ENCODE results near the gene NEURL3.
A peak's percentile ranks its signal among the peaks of the same experiment; 100 is the strongest.

NEURL3 gene

DNA sequence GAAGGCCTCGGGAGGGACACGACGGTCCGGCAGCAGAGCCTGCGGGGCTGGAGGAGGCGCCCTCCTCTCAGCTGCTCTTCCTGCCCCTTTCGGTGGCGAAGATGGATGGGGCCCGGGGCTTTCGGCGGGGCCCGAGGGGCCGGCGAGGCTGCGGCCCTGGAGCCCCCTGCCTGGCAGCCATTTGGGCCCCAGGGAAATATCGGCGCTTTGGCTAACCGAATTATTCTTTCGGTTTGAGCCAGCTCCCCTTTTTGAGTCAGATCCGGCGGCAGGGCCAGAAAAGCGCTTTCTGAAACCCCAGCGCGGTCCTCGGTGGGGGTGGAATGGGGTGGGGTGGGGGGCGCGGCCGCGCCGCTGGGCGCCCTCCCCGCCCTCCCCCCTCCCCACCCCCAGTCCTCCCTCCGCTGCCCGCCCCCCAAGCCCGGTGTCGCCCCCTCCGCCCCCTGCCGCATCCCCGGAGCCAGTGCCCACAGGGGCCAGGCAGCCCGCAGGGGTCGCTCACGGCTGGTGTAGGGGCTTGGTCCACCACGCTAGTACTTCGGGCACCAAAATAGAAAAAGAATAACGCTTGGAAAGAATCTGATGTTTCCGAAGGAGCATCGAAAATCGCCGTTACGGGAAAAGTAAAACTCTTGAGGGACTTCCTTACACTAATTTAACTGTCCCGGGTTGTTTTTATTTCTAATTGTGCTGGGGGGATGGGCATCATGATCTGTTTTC, 22.3 kb upstream of the NEURL3 start:
- peak in 1 of 2 experiments; percentile 68 for DNase-seq (ENCODE audit: low read depth in 2 of 2)

DNA sequence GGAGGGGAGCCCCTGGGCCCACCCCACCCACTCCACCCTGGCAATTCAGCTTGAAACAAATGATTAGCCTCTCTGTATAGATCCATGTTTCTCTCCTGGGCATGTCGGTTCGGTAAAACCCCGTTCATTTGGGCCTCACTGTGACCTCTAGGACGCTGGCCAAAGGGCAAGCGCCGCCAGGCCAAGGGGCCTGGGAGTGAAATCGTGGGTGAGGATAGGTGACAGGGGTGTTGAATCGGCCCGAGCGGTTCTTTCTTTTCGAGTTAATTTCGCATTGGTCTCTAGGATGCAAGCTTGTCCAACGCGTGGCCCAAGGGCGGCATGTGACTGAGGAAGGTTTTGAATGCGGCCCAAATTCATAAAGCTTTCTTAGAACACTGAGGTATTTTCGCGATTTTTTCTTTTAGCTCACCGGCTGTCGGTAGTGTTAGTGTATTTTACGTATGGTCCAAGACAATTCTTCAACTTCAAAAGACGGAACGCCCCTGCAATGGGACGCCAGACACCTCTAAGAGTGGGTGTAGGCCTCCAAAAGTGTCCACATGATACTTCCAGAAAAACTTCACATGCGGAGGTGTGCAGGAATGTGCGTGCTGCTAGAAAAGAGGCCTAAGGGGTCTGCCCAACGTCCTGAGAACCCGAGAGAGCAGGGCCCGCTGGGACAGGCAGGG, 21.6 kb upstream of the NEURL3 start:
- no peak for DNase-seq (ENCODE audit: low read depth in 2 of 2)

DNA sequence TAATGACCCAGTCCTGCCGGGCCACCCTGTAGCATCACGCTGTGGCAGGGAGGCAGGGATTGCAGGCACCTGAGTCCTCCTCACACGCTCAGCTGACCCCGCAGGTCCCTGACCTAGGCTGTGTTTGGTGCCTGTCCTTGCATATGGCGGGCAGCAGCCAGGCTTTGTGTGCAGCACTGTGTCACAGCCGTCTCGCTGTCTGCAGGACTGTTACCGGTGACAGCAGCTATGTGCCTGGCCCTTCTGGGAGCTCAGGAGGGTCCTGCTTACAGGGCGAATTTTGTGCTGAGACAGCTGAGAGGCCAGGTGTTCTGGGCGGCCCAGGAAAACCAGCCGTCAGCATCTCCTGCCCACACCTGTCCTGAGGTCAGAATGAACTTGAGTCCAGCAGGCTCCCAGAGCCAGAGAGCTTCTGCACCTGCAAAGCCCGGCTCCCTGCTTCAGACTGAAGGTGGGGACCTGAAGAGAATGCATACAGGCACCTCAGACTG, 21.0 kb upstream of the NEURL3 start:
- DNase-seq (ENCODE audit: low read depth in 2 of 2), result no peak

DNA sequence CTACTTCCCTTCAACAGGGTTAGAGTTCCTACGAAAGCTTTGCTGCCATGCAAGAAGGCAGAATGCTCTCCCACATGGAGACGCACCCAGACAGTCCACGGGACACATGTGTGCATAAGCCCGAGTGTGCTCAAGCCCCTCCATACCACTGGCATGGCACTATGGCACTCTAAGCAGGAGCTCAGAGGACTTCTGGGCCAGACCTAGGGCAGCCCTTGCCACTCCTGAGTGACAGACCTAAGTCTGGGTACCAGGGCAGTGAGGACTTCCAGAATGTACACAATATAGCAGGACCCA, 20.0 kb upstream of the NEURL3 start:
- no peak for DNase-seq (ENCODE audit: low read depth in 2 of 2)

DNA sequence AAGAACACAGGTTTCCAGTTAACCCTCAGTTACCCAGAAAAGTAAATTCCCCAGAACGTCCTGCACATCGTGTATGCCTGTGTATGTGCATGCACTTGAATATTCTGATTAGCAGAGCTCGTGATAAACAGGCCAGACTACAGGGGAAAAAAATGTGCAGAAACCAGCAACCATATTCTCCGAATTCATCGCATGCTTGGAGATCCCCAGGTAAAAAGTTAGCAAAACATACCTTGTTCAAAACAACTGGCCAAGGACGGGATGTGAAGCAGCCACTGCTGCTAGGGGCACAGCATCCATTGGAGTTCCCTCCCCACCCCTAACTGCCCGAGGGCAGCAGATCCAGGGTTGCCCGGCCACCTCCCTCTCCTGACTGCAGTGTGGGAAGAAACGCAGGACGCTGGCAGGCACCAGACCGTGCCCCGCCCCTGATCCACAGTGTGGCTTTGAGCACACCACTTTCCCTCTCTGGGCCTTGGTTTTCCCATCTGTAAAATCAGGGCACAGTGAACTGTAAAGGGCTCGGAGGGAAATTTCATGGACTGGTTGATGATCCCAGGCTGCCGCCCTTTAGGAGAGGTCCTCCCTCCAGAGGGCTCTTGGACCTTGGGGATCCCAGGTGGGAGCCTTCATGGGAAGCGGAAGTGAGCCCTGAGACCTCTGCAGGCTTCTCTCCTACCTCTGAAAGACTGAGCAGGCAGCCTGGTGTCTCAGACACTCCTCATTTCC, 19.5 kb upstream of the NEURL3 start:
- no peak for DNase-seq (ENCODE audit: low read depth in 2 of 2)

DNA sequence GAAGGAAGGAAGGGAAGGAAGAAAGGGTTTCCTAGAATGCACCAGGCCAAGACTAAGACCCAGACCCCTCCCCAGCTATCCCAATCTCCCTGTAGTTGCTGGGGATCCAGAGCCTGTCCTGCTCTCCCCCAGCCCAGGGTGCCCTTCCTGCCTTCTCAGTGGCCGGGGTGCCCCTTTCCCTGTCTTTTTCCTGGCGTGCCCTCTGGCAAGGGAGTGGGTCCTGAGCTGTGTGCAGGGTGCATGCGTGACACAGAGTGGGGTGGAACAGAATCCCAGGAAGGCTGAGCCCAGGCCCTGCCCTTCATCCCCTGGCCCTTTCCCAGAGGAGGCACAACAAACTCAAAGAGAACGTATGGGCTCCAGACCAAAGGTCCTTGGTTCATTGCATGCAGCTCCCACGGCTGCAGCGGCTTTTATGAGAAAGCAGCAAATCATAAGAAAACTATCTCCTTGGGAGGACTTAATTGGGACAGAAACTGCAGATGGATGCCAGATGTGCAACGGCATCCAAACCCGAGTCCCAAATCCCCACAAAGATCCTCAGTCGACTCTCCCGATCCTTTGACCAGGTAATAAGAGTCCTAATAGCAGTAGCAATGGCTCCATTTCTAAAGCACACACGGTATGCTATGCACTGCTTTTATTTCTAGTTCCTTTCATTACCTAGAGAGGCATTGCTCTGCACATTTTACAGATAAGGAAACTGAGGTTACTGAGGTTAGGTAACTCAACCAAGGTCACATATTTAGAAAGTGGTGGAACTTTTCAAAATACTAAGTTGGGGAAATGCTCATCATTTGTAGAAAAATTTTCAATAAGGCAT, 18.7 kb upstream of the NEURL3 start:
- no peak for DNase-seq (ENCODE audit: low read depth in 2 of 2)

DNA sequence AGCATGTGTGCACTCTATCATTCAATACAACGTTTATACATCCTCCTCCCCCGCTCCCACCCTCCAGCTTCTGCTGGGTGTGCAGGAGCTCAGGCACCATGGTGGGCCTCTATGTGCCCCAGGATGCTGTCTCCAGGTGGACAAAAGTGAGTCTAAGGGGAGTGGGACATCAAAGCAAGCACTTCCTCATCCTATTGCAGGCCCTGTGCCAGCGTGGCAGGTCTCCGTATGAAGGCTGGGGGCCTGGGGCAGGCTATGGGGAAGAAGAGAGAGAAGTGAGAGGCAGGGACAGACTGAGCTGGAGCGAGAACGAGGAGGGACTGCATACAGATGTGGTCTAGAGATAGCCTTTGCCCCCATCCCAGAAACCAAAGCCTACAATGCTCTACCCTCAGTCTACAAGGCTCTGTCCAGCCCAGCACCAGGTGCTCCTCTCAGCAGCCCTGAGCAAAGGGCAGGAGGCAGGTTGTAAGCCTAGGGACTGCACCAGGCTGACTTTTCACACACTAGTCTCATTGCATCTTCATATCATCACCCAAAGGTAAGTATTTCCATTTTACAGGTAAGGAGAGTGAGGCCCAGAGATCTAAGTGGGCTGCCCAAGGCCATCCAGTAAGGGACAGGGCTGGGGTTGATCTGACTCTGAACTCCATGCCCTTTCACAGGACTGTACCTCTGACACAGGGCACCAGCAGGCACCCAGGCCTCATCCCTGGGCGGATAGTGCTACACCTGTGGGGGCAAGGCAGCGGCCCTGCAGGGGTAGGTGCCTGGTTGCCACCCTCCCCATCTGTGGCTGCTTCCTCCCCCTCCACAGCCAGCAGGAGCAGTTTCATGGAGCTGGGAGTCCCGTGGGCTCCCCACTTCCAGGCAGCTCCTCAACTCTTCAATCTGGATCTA, 17.4 kb upstream of the NEURL3 start:
- DNase-seq (ENCODE audit: low read depth in 2 of 2), result no peak

GRCh38 chr2:96521219-96521618, 16.1 kb upstream of the NEURL3 start:
- DNase-seq (ENCODE audit: low read depth in 2 of 2), result no peak

GRCh38 chr2:96520697-96521096, 15.5 kb upstream of the NEURL3 start:
- DNase-seq (ENCODE audit: low read depth in 2 of 2), result no peak

DNA sequence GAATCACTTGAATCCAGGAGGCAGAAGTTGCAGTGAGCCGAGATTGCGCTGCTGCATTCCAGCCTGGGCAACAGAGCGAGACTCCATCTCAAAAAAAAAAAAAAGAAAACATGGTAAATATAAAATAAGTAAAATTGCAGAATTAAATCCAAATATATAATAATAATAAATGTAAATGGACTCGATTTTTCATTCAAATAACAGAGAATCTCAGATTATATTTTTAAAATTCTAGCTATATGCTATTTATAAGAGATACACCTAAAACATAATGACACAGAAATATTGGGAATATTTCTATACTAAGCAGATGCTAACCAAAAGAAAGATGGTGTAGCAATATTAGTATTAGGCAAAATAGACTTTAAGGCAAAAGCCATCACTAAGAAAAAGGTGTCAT, 15.1 kb upstream of the NEURL3 start:
- no peak for DNase-seq (ENCODE audit: low read depth in 2 of 2)

GRCh38 chr2:96517079-96517478, 11.9 kb upstream of the NEURL3 start:
- DNase-seq (ENCODE audit: low read depth in 2 of 2), result no peak

GRCh38 chr2:96514521-96514920, 9.4 kb upstream of the NEURL3 start:
- no peak for DNase-seq (ENCODE audit: low read depth in 2 of 2)

DNA sequence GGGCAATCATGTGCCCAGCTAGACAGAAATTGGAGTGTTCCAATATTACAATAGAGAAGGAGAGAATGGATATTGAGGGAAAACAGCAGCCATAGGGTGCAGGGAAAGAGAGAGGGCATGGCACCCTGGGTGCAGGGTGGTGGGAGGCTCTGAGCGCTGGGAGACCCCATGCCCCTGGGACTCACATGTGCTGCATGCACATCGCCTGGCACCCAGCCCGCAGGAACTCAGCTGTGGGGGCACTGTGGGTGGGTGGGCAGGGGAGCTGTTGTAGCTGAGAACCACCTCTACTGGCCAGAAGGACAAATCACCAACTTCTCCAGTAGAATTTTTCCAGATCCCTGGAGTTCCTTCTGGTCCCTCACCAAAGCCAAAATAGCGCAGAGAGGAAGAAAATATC, 7.2 kb upstream of the NEURL3 start:
- no peak for DNase-seq (ENCODE audit: low read depth in 2 of 2)

DNA sequence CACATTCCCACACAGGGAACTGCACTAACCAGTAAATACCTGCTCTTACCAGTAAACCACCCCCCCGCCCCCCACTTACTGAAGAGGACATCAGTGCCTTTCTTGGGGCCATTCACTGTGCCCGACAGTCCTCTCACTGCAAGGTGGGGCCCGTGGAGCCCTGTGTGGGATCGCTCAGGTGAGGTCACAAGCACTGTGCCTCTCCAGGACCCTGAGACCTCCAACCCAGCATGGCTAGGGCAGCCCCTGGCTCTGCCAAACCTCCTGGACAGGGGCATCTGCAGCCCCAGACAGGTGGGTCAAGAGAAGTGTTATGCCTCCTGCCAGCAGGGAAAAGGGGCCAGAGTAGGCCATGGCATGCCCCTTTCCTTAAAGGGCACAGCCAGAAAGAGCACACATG, 6.7 kb upstream of the NEURL3 start:
- no peak for DNase-seq (ENCODE audit: low read depth in 2 of 2)

DNA sequence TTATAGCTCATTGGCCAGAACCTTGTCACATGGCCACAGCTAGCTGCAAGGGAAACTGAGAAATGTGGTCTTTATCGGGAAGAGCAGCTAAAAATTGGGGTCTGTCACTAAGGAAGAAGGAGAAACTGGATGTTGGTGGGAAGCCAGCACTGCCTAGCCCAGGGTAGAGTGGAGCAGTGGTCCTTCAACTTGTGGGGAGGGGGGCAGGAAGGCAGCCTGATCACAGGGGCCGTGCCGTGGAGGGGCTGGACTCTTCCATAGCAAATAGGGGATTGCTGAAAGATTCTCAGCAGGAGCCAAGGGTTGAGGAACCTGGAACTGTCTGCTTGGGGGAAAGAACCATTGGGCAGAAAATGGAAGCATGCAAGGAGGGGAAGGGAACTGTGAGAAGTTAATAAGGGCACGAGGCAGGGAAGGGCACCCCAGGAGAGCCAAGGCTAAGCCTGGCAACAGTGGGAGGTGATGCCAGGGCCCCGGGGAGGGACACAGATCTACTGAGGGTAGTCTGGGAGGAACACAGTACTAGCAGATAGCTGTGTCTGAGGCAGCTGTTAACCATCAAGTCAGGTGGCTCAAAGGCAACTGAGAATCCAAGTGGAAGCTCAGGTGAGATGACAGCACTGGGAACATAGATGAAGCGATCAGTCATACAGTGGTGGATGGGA, 5.9 kb upstream of the NEURL3 start:
- DNase-seq (ENCODE audit: low read depth in 2 of 2), result no peak

- DNase-seq (ENCODE audit: low read depth in 2 of 2), result no peak
These were observed 4.7 kb upstream of the NEURL3 start for GRCh38 chr2:96509847-96510230.

GRCh38 chr2:96509114-96509846, 4.1 kb upstream of the NEURL3 start:
- peak in 1 of 2 experiments; percentile 74 for DNase-seq (ENCODE audit: low read depth in 2 of 2)

DNA sequence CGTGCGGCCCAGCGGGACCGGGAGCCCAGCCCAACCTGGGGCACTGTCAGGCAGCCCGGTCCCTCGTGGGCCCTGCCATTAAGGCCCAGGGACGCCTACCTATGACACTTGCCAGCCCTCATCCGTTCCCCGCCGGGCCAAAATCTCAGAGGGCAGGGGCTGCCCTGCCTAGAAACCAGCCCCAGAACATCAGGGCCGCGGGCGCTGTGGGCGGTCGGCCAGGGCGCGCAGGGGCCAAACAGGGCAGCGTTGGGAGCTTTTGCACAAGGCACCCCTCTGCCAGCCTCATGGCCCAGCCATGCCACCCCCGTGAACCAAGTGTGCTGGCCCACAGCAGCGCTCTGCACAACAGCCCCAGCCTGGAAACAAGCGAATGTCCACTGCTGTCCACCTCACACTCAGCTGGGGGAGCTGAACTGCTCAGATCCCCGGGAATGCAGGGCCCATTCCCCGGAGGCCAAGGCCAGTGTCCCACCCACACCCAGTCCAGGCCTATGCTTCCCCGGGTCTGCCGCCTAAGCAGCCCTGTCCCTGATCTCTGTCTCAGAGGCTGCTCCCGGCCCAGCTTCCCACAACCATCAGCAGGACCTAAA, 3.5 kb upstream of the NEURL3 start:
- no peak for DNase-seq (ENCODE audit: low read depth in 2 of 2)

DNA sequence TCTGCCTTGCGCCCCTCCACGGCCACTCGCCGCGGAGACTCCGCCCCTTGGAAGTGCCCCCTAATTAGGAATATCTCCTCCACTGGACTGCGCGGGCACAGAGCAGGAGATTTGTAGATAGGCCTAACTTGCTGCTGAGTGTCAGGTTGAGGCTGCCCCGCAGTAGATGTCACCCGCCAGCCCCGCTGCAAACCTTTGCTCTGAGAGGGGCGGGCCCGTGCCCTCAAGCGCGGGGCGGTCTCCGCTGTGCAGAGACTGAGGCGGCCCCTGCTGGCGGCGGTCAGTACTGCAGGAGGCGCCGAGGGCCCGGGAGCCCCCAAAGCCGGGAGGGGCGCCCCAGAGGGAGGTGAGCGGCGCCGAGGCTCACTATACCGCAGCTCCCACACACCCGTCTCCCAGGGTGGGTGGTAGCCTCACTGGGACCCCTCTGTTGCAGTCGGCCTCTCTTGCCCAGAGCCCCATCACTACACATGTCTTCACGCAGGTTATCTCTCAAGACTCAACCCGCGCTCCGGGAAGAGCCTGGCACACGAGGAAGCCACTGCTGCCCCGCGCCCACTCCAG, 2.9 kb upstream of the NEURL3 start:
- DNase-seq (ENCODE audit: low read depth in 2 of 2), result peak; percentile 73 to 84

Data from stimulated activated CD4-positive, alpha-beta T cell treated with anti-CD3 and anti-CD28 coated beads, Interleukin-12 subunit alpha, Interleukin-12 subunit beta, amount 100 ng/mL, for 24 hours (primary cell).